Spleen (tissue), 11 donors: Measurements from ENCODE around the gene CDK14. TPM values are rescaled to one million over a fixed set of nuclear protein-coding genes. Genes with fewer than 3 reads are reported as not detected.
"Not testable (repeated sequence)": the region's sequence is repeated elsewhere in the genome, so short reads cannot be mapped to it uniquely, and the experiment has no call there.

Experiments
- DNase-seq: peaks from one replicate; pipeline ENCODE4 v3.0.0-alpha.2; 2020
- H3K27ac ChIP-seq, 8 donors: fragments of 200-600 bp; sonication (generic) in 7 of 8; 1 replicate in 4 of 8; 2 replicates in 4 of 8; pipeline versions ENCODE4 v1.5.0 to v1.8.0; 2016 to 2021; ENCODE audit warnings: inconsistent platforms in 4 of 8, mild to moderate bottlenecking in 4 of 8, moderate library complexity in 1 of 8
- H3K27me3 ChIP-seq, 7 donors: fragments of 200-600 bp; sonication (generic) in 6 of 7; replicated peaks in 1 of 7; 1 replicate in 4 of 7; 2 replicates in 3 of 7; pipeline versions ENCODE4 v1.5.0 to v1.8.0; 2016 to 2021; ENCODE audit warnings: inconsistent platforms in 3 of 7, mild to moderate bottlenecking in 1 of 7
- H3K36me3 ChIP-seq, 6 donors: fragments of 200-600 bp; sonication (generic) in 5 of 6; 1 replicate in 4 of 6; 2 replicates in 2 of 6; pipeline versions ENCODE4 v1.5.0 to v1.8.0; 2016 to 2021; ENCODE audit warnings: inconsistent platforms in 2 of 6
- H3K4me1 ChIP-seq, 6 donors: fragments of 200-600 bp; sonication (generic) in 5 of 6; 1 replicate in 3 of 6; 2 replicates in 3 of 6; pipeline versions ENCODE4 v1.5.0 to v1.8.0; 2016 to 2021; ENCODE audit warnings: inconsistent platforms in 3 of 6
- H3K4me3 ChIP-seq, 8 donors: fragments of 200-600 bp; sonication (generic) in 7 of 8; 1 replicate in 4 of 8; 2 replicates in 4 of 8; pipeline versions ENCODE4 v1.5.0 to v1.8.0; 2016 to 2021; ENCODE audit warnings: inconsistent platforms in 4 of 8, mild to moderate bottlenecking in 4 of 8, moderate library complexity in 2 of 8
- H3K9me3 ChIP-seq, 8 donors: fragments of 200-600 bp; sonication (generic) in 7 of 8; 1 replicate in 4 of 8; 2 replicates in 4 of 8; pipeline versions ENCODE4 v1.5.0 to v1.8.0; 2016 to 2021; ENCODE audit warnings: inconsistent platforms in 4 of 8
- CTCF ChIP-seq, 11 experiments: fragments of 200-600 bp in 7 of 11; fragments of 450-650 bp in 4 of 11; sonication (generic) in 4 of 11; IDR thresholded peaks in 8 of 11; conservative IDR thresholded peaks in 3 of 11; 1 replicate in 7 of 11; 2 replicates in 4 of 11; pipeline versions ENCODE4 v1.4.0 to v1.8.0; 2016 to 2021; ENCODE audit warnings: antibody characterized with exemption in 11 of 11, inconsistent platforms in 4 of 11, mild to moderate bottlenecking in 1 of 11
- POLR2A ChIP-seq, 3 donors: fragments of 450-650 bp; IDR thresholded peaks; one replicate each; pipeline ENCODE4 v1.5.1; 2017; ENCODE audit warnings: antibody characterized with exemption in 3 of 3, mild to moderate bottlenecking in 1 of 3
- POLR2AphosphoS5 ChIP-seq, 3 donors: sonication (generic); formaldehyde crosslinking; IDR thresholded peaks; one replicate each; pipeline ENCODE4 v1.5.1; 2017; ENCODE audit warnings: antibody characterized with exemption in 3 of 3
- WGBS, 5 donors: extraction: QIAGEN DNeasy Blood & Tissue Kit in 3 of 5; methylation state at CpG; one replicate each; pipeline versions ENCODE4 v1.1.5 to v1.1.7; 2013 to 2018; 5-methylcytosine and 5-hydroxymethylcytosine counted together
- intact Hi-C: fragments of 100-400 bp; cut with DNase I; formaldehyde crosslinking; loops from one replicate; pipeline ENCODE4 v1.15.0; 2023; ENCODE audit warnings: low total_unique reads
- polyA plus RNA-seq, 3 donors: library from polyadenylated mRNA; stranded (reverse); fragments of 200-250 nt; gene quantifications; one replicate each; pipeline ENCODE4 v1.2.1, GENCODE V29; 2013
- total RNA-seq, 7 donors: library from RNA; depleted of rRNA in 3 of 7; stranded (reverse); fragments of >200 nt in 3 of 7; fragmentation: NEBNext Ultra II Directional in 4 of 7; extraction: Animal tissue kit (Norgen Biotek cat#: 25700) in 4 of 7; gene quantifications; one replicate each; pipeline versions ENCODE4 v1.1.0 to v1.2.1, GENCODE V29; 2016 to 2021
- donor health status: healthy with polysubstance abuse.
- donor health status: DM: no; HTN: no; CAD: no; lungs with moderate emphysema.
- donor health status: DM: no; HTN: no; CAD: no.
- donor health status: Bipolar disorder and iron deficiency.
- donor health status: healthy.
- donor health status: DM: no; HTN: no; CAD: no.
- donor health status: DM: yes; HTN: yes; CAD: no.

Gene CDK14
- total and polyA plus RNA-seq, 10 donors: 6.6 to 109 (median 51.2) TPM

- Histone ChIP-seq H3K4me3 (no peak overlapping the region), H3K36me3 (no peaks in the 10 kb centered on the region), H3K27ac (no peak overlapping the region), H3K9me3 (no peaks in the 10 kb centered on the region), H3K27me3 (no peaks in the 10 kb centered on the region), H3K4me1 (peaks cover 0 to 50% (median 21%) of the 10 kb centered on the region in 6 donors)
- intact Hi-C loops: loop anchor here (5.0 to 10.0 kb wide), 2 partner anchors 73 to 171 kb away; no protein-coding TSS in a partner anchor
- no peak for TF ChIP-seq CTCF (IDR thresholded peaks at IDR 0.05 in 8 of 11, conservative IDR thresholded peaks at IDR 0.05 in 3 of 11)
- TF ChIP-seq POLR2A (IDR thresholded peaks at IDR 0.05): no peak
- TF ChIP-seq POLR2AphosphoS5 (IDR thresholded peaks at IDR 0.05): no peak
- 68 to 84% (median 74%) methylated on average over 3 of the region's 3 CpGs for WGBS, 5 donors
- no peak for DNase-seq
Observed at GRCh38 chr7:90625562-90625961, 29.4 kb downstream of the CDK14 start.

- H3K27me3 ChIP-seq: no peaks in the 10 kb centered on the region
- 79 to 91% (median 87%) methylated on average over 3 of the region's 3 CpGs for WGBS, 5 donors
- no peak for DNase-seq
- no peaks in the 10 kb centered on the region for H3K36me3 ChIP-seq
- no peak overlapping the region for H3K4me3 ChIP-seq
- intact Hi-C loops: loop anchor here (5.0 to 10.0 kb wide), 2 partner anchors 74 to 171 kb away; no protein-coding TSS in a partner anchor
- peaks cover 0 to 46% (median 17%) of the 10 kb centered on the region in 6 donors for H3K4me1 ChIP-seq
- TF ChIP-seq POLR2A (IDR thresholded peaks at IDR 0.05): no peak
- H3K9me3 ChIP-seq: no peaks in the 10 kb centered on the region
- H3K27ac ChIP-seq: no peak overlapping the region
Observed at GRCh38 chr7:90626013-90626412, 29.9 kb downstream of the CDK14 start.

GRCh38 chr7:90629297-90629918 is 33.3 kb downstream of the CDK14 start:
- Histone ChIP-seq H3K27ac (no peak overlapping the region), H3K9me3 (no peaks in the 10 kb centered on the region), H3K4me3 (no peak overlapping the region), H3K27me3 (no peaks in the 10 kb centered on the region), H3K36me3 (no peaks in the 10 kb centered on the region), H3K4me1 (peaks cover 0 to 18% (median under 1%) of the 10 kb centered on the region in 6 donors)
- WGBS, 5 donors: 91 to 98% (median 93%) methylated on average over 6 of the region's 6 CpGs
- TF ChIP-seq POLR2AphosphoS5 (IDR thresholded peaks at IDR 0.05) (no peak), CTCF (IDR thresholded peaks at IDR 0.05 in 8 of 11, conservative IDR thresholded peaks at IDR 0.05 in 3 of 11) (peak; percentile 27 to 79 (median 67)), POLR2A (IDR thresholded peaks at IDR 0.05) (no peak)
- DNase-seq: no peak
- intact Hi-C loops: loop anchor here (5.0 to 10.0 kb wide), 2 partner anchors 77 to 175 kb away; no protein-coding TSS in a partner anchor

GRCh38 chr7:90631502-90631901 is 35.4 kb downstream of the CDK14 start:
- TF ChIP-seq CTCF (IDR thresholded peaks at IDR 0.05 in 8 of 11, conservative IDR thresholded peaks at IDR 0.05 in 3 of 11): no peak
- Histone ChIP-seq H3K4me1 (peaks cover 0 to 7% (median 0%) of the 10 kb centered on the region in 6 donors), H3K9me3 (peaks cover 0 to 5% (median 0%) of the 10 kb centered on the region in 8 donors), H3K36me3 (no peaks in the 10 kb centered on the region), H3K27ac (no peak overlapping the region), H3K4me3 (no peak overlapping the region), H3K27me3 (no peaks in the 10 kb centered on the region)
- no peak for DNase-seq
- intact Hi-C loops: no loop called here
- 80 to 91% (median 90%) methylated on average over 3 of the region's 3 CpGs for WGBS, 5 donors

GRCh38 chr7:90639683-90640082 is 43.6 kb downstream of the CDK14 start:
- DNase-seq, intact Hi-C loops, H3K27me3 ChIP-seq, H3K4me1 ChIP-seq, H3K36me3 ChIP-seq, H3K27ac ChIP-seq, H3K4me3 ChIP-seq: not testable (repeated sequence)
- WGBS, 5 donors: 91 to 97% (median 94%) methylated on average over 12 to 17 of the region's 17 CpGs
- H3K9me3 ChIP-seq: peaks cover 0 to 44% (median 34%) of the 10 kb centered on the region in 8 donors
